ENCODE results near the gene ZNF93.
"Not testable (repeated sequence)": the region's sequence is repeated elsewhere in the genome, so short reads cannot be mapped to it uniquely, and the experiment has no call there.

The ZNF93 gene

DNA sequence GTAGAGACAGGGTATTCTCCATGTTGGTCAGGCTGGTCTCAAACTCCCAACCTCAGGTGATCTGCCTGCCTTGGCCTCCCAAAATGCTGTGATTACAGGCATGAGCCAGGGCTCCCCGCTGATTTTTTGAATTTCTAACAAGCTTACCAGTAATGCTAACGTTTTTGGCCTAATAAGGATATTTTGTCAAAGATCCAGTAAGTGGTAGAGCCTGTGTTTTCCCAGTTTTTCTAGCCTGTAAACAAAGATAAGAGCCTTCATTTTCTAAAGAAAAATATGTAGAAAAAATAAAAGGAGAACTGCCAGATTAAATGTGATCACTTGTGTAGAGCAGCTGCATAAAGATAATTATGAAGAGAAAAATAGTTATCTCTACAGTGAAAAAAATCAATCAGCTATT, 37.7 kb downstream of the ZNF93 start:
- DNase-seq = no peak

- DNase-seq = no peak
Measured at GRCh38 chr19:19943848-19944582, 43.3 kb downstream of the ZNF93 start.

GRCh38 chr19:19944583-19944880, 43.8 kb downstream of the ZNF93 start:
- no peak for DNase-seq

GRCh38 chr19:19946226-19946625, 45.5 kb downstream of the ZNF93 start:
- DNase-seq = no peak

GRCh38 chr19:19948800-19949199, 48.1 kb downstream of the ZNF93 start:
- no peak for DNase-seq

DNA sequence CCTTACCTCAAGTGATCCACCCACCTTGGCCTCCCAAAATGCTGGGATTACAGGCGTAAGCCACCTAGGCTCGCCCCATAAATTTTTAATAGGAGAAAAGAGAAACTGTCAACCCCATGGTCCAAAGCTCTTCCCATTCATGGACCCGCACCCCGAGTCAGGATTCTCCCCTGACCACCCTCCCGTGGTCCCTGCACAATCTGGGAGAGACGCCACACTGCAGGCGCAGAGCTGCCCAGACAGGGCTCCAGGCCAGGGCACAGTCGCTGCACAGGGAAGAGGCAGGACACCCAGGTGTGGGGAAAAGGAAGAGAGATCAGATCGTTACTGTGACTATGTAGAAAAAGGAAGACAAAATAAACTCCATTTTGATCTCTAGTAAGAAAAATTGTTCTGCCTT, 54.5 kb downstream of the ZNF93 start:
- no peak for DNase-seq

GRCh38 chr19:19956434-19957075, 55.8 kb downstream of the ZNF93 start:
- DNase-seq = no peak

DNA sequence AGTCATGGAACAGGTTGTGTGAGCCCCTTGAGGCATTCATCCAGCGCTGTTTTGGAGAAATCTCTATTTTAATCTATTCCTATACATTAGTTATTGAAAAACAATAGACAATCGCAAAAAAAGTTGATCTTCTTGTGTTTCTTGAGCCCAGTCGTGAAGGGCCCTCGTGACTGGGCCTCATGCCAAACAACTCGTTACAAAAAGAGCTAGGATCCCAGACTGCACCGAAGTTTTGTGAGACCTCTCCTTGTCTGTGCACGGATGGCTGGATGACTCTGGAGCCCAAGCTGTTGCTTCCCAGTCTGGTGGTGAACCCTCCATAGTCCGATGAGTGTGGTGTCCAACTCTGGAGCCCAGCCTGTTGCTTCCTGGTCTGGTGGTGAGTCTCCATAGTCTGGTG, 57.0 kb downstream of the ZNF93 start:
- DNase-seq = not testable (repeated sequence)

GRCh38 chr19:19959151-19959799, 58.5 kb downstream of the ZNF93 start:
- peak; percentile 69 for DNase-seq

DNA sequence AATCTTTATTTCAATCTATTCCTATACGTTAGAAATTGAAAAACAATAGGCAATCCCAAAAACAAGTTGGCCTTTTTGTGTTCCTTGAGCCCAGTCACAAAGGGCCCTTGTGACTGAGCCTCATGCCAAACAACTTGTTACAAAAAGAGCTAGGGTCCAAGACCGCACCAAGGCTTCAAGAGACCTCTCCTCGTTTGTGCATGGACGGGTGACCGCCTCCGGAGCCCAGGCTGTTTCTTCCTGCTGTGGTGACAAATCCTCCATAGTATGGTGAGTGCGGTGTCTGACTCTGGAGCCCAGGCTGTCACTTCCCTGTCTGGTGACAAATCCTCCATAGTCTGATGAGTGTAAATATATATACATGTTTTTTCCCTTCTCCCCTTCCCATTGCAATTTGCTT, 63.7 kb downstream of the ZNF93 start:
- DNase-seq = no peak

- not testable (repeated sequence) for DNase-seq
Measured at GRCh38 chr19:19966126-19966525, 65.4 kb downstream of the ZNF93 start.

DNA sequence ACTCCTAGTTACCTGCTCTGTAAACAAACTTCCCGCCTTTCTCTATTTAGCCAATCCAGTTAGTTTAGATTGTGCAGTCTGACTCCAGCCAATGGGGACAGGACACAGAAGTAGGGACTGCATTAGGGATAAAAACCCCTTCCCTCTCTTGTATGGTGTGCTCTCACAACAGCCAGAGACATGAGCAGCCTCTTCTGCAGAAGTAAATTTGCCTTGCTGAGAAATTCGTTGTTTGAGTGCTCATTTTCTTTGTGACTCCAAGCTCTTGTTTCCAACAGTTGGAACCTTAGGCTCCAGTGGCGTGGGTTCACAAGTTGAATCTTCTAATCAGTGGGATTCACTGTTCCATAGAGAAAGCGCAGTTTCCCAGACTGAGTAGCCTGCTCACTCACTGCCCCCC, 66.1 kb downstream of the ZNF93 start:
- no peak for DNase-seq

Data from activated naive CD4-positive, alpha-beta T cell treated with Interleukin-2 at 50 U/mL for 16 hours (primary cell).